Neural cell (in vitro differentiated cells): Measurements from ENCODE around the gene C19orf33.

Experiments used
- CTCF ChIP-seq: fragments of 450-650 bp; IDR thresholded peaks from 2 replicates; pipeline ENCODE4 v1.5.1; 2014; ENCODE audit warnings: antibody characterized with exemption, mild to moderate bottlenecking, moderate library complexity; ENCODE audit not compliant: poor library complexity, severe bottlenecking
- EP300 ChIP-seq: fragments of 450-650 bp; conservative IDR thresholded peaks from 2 replicates; pipeline ENCODE4 v1.6.1; 2014; ENCODE audit warnings: antibody characterized with exemption, mild to moderate bottlenecking, moderate library complexity; ENCODE audit not compliant: poor library complexity, severe bottlenecking
- EZH2 ChIP-seq: fragments of 200-600, 300-800 bp; shearing (Covaris generic), sonication (generic); IDR thresholded peaks from 2 replicates; pipeline ENCODE4 v1.6.1; 2014; ENCODE audit warnings: antibody characterized with exemption, low read length, borderline replicate concordance, mild to moderate bottlenecking; ENCODE audit not compliant: insufficient read depth, poor library complexity, severe bottlenecking
- MXI1 ChIP-seq: fragments of 450-650 bp; conservative IDR thresholded peaks from 2 replicates; pipeline ENCODE4 v1.6.1; 2014; ENCODE audit warnings: antibody characterized with exemption, mild to moderate bottlenecking; ENCODE audit not compliant: poor library complexity, severe bottlenecking
- RAD21 ChIP-seq: fragments of 450-650 bp; conservative IDR thresholded peaks from 2 replicates; pipeline ENCODE4 v1.6.1; 2014; ENCODE audit warnings: antibody characterized with exemption, mild to moderate bottlenecking, moderate library complexity
- TAF1 ChIP-seq: IDR thresholded peaks from 2 replicates; pipeline ENCODE4 v1.6.1; 2012; ENCODE audit warnings: low read depth

DNA sequence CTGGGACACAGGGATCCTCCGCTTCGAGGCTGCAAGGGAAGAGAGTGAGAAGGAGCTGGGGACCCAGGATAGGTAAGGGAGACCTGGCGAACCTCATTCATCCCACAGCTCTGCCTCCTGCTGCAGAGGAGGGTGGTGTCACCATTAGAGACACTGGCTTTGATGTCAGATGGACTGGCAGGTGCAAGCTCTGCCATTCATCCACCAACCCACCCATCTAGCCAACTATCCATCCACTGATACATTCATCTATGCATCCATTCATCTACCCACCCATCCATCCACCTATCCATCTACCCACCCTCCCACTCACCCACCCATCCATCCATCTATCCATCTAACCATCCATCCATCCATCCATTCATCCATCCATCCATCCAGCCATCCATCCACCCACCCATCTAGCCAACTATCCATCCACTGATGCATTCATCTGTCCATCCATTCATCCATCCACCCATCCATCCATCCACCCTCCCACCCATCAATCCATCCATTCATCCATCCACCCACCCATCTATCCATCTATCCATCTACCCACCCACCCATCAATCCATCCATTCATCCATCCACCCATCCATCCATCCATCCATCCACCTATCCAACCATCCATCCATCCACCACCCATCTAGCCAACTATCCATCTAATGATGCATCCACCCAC, 5.7 kb downstream of the C19orf33 start:
- TF ChIP-seq TAF1 = no peak
- TF ChIP-seq EP300 = no peak
- no peak for TF ChIP-seq EZH2
- no peak for TF ChIP-seq CTCF
- TF ChIP-seq RAD21 = no peak
- TF ChIP-seq MXI1 = no peak
